Fibroblast of skin of left biceps (primary cell): ENCODE data around the gene NKX2-4.
"Not testable (repeated sequence)": the region's sequence is repeated elsewhere in the genome, so short reads cannot be mapped to it uniquely, and the experiment has no call there.

ENCODE experiments used
- DNase-seq, 2 experiments: peaks; one replicate each; pipeline ENCODE4 v3.0.0-alpha.2; 2013; ENCODE audit warnings: low read depth in 2 of 2

The NKX2-4 gene

DNA sequence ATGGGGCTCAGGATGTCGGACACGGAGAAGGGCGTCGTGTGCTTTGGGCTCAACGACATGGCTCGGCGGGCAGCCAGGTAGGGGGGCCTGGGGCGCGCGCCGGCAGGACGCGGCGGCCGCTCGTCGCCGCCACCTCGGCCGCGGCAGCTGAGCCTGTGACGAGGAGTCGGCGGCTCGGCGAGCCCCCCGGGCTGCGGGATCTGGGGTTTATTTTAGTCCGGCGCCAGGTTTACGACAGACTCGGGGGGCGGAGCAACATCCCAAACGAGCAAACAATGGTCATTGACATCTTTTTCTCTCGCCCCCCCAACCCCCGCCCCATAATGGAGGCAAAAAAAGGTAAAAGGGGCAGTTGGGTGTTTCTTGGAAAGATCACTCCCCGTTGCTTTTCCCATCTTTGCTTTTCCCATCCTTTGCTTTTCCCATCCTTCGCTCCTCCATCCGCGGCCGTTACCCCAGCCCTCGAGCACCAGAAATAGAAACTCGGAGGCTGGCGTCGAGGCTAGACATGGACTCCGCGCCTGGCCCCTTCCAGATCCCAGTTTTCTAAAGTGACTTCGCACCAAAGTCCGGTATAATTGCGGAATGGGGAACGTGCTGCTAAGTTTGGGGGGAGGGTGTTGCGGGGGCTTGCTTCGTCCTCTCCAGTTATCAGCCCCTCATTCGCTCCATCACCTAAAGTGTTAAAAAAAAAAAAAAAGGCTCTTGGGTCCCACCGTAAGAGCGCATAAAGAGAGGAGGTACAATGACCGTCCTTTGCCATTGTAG lies at the start of gene NKX2-4:
NKX2-4 (minus strand) TSS at position 186 of the 768 bp plus-strand sequence; CDS start at position 59, 127 bp downstream.
- no peak for DNase-seq

DNA sequence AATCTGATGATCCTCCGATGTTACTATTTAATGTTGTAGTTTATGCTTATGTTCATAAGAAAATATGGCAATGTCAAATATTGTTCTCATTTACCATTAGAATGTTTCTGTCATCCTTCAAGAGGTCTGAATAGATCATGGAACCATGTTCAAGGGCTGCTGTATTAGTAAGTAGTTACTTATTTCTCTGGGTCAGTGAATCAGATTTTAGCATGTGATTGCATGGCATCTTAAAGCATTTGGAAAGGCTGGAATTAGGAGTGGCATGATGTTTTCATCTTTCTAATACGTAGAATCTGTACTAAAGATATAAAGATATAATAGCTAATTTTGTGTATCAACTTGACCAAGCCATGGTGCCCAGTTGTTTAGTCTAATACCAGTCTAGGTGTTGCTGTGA lies 40.5 kb upstream of the NKX2-4 start:
- no peak for DNase-seq

DNA sequence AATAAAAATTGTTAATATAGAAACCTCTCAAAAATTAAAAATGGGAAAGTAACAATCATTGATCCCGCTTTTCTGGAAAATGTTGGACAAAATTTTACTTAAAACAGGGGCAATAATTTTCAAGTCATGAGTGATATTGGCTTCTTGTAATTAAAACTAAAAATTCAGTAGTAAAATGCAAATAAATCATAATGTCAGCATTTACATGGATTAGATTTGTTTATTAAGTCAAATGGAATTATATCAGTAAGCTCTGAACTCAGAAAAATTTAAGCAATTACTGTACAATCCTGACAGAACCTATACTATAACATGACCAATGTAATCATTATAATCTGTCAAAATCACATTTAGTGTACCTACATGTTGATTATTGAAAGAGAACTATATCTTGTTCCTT lies 39.9 kb upstream of the NKX2-4 start:
- DNase-seq: no peak

DNA sequence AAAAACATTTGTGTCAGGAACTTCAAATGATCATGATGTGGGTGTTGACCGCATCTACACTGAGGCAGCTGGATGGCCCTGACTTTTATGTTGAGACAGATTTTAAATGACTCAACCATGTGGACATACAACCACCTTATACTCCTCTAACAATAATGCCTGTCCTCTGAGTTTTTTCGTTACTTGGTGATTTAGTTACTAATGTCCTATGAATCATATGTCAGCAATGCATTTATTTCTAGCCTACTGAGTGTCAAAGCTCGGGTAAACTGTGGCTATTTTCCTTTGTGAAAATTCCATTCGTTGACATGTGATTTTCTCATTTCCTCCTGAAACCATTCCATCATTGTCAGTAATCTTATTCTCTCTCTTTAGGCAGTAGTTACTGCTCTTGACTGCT lies 38.9 kb upstream of the NKX2-4 start:
- DNase-seq: peak; percentile 47 to 55

DNA sequence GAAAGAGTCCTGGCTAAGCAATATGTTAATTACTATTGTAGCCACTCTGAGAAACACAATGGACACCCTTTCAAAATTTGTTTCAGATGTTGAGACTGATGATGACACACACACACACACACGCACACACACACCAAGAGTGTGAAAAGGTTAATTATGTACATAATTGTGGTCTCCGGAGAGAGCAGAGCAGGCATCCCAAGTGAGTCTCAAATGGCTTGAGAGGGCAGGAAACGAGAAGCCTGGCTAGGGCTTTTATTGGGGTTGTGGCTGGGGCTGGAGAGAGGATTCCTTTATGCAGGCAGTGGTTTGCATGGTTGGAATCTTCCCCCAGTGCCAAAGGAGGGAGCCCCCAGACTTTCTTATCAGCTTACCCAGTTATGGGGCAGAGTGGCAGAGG lies 38.2 kb upstream of the NKX2-4 start:
- DNase-seq: no peak

DNA sequence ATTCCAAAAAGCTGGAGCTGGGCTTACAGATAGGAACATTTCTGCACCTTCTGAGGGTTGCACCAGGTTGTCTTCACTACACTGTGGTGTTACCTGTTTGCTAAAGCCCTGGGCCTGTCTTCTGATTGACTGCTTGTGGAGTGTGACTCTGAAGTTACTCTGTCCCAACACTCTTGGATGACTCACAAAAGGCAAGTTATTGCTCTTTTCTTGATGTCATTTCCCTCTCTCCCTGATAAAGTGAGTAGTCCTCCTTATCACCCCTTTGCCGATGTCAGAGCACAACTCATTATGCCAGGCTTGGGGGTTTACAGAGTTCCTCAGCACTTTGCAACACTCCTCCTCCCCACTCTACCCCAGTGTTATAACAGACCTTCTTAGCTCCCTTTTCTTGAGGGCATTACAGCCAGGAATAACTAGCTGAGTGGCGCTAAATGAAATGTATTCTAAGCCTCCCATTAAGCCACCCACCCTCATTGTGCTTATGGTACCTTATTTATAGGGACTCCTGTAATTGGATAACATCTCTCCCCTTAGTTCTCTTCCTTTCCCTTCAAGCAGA lies 36.1 kb upstream of the NKX2-4 start:
- no peak for DNase-seq

DNA sequence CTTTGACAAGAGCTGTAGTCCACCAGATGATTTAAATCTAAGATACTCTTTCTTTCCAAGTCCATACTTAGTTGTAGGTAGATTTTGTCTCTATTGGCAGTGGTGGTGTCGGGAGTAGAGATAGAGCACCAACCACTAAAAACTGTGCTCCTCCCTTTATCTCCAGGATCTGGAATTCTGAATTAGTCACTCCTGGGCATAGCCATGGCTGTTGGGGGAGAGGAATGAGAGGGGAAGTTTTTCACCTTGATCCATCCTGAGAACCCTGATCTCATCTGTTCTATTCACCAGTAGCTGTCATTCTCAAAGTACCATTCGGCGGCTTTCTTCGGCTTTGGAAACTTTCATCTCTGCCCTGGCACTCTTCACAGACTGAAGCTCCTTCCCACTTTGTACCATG lies 35.6 kb upstream of the NKX2-4 start:
- DNase-seq: no peak

DNA sequence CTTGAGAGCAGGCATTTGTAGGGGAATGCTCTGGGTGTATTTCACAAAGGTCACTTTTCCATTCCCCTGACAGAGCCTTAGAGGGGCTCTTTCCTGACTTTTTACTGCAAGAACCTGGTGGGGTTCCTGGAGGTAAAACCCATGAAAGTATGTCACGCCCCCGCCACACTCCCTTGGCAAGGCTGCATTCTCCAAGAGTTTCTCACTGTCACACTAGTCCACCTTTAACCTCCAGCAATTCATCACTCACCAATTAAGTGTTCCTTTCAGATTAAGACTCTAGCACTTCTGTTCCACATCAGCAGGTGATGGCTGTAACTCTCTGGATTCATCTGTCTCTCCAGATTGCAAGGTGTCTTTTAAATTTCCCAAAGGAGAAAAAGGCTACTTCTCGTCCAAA lies 32.7 kb upstream of the NKX2-4 start:
- DNase-seq: no peak

DNA sequence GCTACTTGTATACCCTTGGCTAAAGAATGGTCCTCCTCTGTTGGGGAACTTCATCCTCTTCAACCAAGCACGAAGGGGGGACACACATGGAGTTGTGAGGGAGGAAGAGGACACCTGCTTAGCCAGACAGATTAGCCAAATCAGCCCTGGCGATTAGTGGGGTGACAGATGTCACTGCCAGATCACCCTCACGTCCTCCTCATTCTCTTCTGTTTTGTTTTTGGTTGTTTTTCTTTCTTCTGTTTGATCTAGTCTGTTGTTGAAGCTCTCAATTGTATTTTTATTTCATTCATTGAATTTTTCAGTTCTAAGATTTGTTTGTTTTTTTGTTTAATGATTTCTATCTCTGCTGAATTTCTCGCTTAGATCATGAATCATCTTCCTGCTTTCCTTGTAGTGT lies 27.5 kb upstream of the NKX2-4 start:
- no peak for DNase-seq

DNA sequence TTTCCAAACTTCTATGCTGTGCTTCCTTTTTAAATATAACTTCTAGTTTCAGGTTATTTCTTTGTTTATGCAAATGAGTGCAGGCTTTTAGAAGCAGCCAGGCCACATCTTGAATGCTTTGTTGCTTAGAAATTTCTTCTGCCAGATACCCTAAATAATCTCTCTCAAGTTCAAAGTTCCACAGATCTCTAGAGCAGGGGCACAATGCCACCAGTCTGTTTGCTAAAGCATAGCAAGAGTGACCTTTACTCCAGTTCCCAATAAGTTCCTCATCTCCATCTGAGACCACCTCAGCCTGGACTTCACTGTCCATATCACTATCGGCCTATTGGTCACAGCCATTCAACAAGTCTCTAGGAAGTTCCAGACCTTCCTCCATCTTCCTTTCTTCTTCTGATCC lies 26.4 kb upstream of the NKX2-4 start:
- not testable (repeated sequence) for DNase-seq

DNA sequence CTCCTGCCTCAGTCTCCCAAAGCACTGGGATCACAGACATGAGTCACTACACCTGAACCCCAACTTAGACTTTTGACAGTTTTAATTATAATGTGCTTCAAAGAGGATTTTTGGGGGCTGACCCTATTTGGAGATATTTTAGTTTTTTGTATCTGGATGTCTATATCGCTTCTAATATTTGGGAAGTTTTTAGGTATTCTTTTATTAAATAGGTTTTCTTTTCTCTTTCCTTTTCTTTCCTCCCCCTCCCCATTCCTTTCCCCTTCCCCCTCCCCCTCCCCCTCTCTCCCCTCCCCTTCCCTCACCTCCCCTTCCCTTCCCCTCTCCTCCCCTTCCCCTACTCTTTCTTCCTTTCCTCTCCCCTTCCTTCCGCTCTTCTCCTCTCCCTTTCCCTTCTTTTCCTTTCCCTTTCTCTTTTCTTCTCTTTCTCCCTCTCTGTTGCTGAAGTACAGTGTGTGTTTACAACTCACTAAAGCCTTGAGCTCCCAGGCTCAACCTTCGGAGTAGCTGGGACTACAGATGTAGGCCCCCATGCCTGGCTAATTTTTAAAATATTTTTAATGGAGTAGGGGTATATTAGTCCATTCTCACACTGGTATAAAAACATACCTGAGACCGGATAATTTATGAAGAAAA lies 24.4 kb upstream of the NKX2-4 start:
- DNase-seq: no peak

DNA sequence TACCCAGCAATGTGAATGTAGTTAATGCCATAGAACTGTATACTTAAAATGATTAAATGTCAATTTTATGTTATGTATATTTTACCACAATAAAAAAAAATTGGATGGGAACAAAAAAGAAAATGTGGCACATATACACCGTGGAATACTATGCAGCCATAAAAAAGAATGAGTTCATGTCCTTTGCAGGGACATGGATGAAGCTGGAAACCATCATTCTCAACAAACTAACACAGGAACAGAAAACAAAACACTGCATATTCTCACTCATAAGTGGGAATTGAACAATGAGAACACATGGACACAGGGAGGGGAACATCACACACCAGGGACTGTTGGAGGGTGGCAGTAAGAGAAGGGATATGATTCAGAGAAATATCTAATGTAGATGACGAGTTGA lies 21.8 kb upstream of the NKX2-4 start:
- DNase-seq: not testable (repeated sequence)

DNA sequence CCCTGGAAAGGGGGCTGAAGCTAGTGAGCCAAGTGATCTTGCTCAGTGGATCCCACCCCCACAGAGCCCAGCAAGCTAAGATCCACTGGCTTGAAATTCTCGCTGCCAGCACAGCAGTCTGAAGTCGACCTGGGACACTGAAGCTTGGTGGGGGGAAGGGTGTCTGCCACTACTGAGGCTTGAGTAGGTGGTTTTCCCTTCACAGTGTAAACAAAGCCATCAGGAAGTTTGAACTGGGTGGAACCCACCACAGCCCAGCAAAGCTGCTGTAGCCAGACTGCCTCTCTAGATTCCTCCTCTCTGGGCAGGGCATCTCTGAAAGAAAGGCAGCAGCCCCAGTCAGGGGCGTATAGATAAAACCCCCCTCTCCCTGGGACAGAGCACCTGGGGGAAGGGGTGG lies 16.7 kb upstream of the NKX2-4 start:
- DNase-seq: not testable (repeated sequence)

DNA sequence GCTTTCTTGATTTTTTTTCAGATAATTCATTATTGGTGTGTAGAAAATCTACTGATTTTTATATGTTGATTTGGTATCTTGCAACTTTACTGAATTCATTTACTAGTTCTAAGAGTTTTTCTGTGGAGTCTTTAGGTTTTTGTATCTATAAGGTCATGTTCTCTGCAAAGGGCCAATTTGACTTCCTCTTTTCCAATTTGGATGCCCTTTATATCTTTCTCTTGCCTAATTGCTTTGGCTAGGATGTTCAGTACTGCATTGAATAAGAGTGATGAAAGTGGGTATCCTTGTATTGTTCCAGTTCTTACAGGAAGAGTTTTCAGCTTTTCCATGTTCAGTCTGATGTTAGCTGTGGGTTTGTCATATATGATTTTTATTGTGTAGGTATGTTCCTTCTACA lies 14.4 kb upstream of the NKX2-4 start:
- no peak for DNase-seq

DNA sequence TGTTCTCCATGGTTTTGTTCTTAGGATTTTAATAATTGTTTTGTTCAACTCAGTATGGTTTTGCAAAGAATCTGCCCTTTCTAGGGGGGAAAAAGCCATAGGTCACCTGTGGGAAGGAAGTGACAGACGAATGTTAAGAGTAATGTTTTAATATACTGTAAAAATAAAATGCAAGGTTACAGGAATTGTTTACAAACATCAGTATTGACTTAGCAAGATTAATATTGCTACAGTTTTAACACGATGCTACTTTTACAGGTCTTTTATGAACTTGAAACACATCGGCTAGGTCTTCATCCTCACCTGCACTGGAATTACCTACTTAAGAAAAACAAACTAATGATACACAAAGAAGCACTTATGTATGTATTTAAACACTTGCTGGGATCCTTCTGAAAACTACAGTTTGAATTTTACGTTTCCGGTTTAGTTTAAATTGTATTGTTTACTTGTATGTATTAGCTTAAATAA lies 1.7 kb upstream of the NKX2-4 start:
- no peak for DNase-seq

DNA sequence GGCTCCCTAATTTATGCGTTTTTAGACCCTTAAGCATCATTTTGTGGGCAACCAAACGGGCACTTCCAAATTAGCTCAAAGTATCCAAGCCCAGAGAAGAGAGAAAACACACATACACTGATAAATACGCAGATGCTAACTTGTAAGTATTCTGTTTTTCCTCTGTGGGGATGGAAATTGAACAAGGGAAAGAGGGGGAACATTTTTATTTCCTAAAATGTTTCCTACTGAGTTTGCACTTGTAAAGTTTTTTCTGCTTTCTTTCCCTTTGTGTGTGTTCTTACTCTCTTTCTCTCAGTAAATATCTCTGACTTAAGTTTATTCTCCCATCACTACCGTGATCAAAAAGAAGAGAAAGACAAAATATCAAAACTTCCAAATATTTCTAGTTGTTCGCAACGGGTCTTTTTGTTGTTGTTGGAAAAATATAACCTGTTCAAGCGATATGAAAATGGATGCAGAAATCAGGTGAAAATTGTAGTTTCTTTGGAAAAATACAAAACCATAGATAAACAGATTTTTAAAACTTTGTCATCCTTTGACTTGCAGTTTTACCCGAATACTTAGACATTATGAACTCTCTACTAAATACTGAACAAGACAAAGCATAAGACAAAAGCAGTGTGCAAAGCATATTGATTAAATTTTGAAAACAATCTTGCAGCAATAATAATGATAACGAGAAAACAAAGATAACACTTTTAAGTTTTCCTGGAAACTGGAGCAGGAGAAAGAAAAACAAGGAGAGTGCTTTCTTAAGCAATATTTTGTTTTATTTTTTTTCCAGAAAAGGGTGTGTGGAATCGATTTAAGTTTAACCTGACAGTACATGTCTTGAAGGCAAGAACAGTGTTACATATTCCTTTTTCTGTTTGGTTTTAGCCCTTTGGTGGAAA lies 1.0 kb upstream of the NKX2-4 start:
- no peak for DNase-seq

DNA sequence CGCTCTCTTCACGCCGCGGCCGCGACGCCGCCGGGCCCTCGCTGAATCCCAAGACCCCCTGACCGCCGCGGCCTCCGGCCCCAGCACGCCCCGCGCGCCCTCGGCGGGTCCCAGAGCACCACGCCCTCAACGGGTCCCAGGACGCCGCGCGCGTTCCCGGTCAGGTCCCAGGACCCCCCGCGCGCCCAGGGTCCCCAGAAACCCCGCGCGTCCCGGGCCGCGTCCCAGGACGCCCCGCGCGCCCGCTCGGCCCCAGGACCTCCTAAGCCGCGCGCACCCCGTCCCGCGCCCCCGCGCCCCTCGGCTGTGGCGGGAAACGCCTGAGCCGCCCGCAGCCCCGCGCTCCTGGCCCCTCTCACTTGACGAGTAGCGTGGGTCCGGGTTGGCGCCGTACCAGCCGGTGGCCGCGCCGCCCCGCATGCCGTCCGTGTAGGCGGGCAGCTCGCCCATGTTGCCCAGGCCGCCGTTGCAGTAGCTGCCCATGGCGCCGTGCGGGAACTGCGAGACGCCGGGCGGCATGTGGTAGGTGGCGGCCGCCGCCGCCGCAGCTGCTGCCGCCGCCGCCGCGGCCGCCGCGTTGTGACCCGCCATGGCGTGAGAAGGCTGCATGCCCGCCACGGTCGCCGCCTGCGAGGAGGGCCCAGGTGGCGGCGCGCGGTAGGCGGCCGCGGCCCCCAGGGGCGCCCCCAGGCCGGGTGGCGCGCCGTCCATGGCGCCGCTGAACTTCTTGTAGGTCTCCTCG lies 556 bp downstream of the NKX2-4 start:
- no peak for DNase-seq

DNA sequence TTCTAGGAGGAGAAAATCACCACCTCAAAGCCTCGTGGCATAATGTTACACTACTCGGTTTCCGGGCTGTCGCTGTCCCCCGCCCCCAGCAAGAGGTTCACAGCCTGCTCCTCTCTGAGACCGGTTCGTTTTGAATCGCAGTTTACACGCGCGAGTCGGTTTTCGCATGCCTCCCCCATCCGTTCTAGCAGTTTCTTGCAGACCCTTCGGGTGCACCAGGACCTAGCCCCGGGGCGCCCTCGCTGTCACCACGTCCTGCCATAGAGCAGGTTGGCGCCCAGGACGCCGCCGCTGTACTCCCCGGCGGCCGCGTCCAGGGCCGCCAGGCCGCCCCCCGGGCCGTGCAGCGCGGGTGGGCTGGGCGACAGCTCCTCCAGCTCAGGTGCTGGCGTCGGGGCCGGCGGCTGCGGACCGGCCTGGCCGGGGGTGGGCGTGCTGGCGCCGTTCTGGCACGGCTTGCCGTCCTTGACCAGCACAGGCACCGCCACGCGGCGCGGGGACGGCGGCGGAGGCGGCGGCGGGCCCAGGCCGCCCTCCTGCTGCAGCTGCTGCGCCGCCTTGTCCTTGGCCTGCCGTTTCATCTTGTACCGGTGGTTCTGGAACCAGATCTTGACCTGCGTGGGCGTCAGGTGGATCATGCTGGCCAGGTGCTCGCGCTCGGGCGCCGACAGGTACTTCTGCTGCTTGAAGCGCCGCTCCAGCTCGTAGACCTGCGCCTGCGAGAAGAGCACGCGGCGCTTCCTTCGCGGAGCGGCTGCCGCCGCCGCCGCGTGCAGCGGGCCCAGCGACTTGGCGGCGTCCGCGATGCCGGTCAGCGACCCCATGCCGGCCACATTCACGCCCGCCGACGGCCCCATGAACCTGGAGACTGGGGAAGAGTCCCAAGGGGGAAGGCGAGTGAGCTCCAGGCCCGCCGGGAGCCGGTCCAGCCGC lies 1.4 kb downstream of the NKX2-4 start:
- no peak for DNase-seq

DNA sequence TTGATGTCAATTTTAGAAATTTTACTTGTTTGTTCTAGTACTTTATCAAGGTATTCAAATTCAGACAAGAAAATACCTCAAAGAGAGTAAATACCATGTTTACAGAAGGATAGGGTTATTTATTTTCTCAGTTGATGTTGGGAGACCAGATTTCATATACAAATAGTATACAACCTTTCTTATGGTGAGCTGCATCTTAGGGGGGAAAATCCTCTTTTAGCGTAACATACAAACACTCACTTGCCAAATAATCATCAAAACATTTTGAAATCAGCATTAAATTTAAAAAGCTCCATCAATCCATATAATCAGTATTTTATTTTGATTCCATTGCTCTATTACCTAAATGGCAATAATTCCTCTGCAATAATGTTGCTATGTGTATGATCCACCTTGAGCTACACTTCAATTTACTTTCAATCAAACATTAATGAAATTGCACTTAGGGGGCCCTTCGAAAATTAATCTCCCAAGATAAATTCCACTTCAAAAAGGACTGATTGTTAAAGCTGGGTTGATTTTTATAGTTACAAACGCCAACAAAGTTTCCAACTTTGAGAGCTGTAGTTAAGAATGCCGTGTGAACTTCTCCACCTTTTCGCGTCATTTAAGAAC lies 2.2 kb downstream of the NKX2-4 start:
- no peak for DNase-seq

DNA sequence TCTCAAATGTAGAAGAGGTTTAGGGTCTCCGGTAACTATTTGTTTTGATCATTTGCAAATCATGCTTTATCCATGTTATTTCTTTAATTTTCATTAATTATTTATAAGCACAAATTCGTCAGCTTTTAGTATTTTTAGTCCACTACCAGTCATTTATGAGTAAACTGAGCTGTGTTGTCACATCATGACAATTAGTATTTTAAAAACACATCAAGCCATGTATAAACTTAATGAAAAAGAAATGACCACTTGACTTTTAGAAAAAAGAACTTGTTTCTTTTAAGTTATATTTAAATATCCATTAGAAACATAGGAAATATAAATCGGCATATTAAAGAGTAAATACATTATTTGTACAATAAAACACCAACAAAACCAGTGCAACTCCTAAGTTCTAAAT lies 2.8 kb downstream of the NKX2-4 start:
- no peak for DNase-seq
